HepG2 (cell line): Measurements from ENCODE around the gene SMCHD1. TPM values are rescaled to one million over a fixed set of nuclear protein-coding genes. Genes with fewer than 3 reads are reported as not detected.

Experiments used
- FOXP1 ChIP-seq, 2 experiments: fragments of 450-650 bp in 1 of 2; IDR thresholded peaks; 2 replicates each; pipeline ENCODE4 v1.6.1; 2017 to 2018; ENCODE audit warnings: antibody characterized with exemption in 1 of 2
- HNRNPH1 ChIP-seq: fragments of 200-400 bp; formaldehyde crosslinking; optimal IDR thresholded peaks from 2 replicates; pipeline ENCODE3; 2017; ENCODE audit warnings: mild to moderate bottlenecking, low read depth, low read length
- HNRNPL ChIP-seq: fragments of 200-400 bp; formaldehyde crosslinking; IDR thresholded peaks from 2 replicates; pipeline ENCODE4 v1.6.1; 2017; ENCODE audit warnings: mild to moderate bottlenecking, low read depth, low read length
- JDP2 ChIP-seq: sonication (generic); formaldehyde crosslinking; IDR thresholded peaks from 2 replicates; pipeline ENCODE4 v1.8.1; 2022; ENCODE audit warnings: missing genetic modification reagents, borderline replicate concordance
- KAT2B ChIP-seq: fragments of 150-350 bp; IDR thresholded peaks from 2 replicates; pipeline ENCODE4 v1.6.1; 2014; ENCODE audit warnings: low read depth, low read length, borderline replicate concordance
- MYC ChIP-seq: sonication (generic); formaldehyde crosslinking; IDR thresholded peaks from 2 replicates; pipeline ENCODE4 v1.9.0; 2021; ENCODE audit warnings: missing genetic modification reagents, borderline replicate concordance
- NCOR1 ChIP-seq: fragments of 200-600 bp; sonication (generic); IDR thresholded peaks from 2 replicates; pipeline ENCODE4 v1.7.0; 2017; ENCODE audit warnings: antibody characterized with exemption, low read length, borderline replicate concordance
- RXRB ChIP-seq: IDR thresholded peaks from 2 replicates; pipeline ENCODE4 v1.6.1; 2016; ENCODE audit warnings: borderline replicate concordance, missing genetic modification reagents, missing compliant biosample characterization
- ZNF225 ChIP-seq: sonication (generic); formaldehyde crosslinking; IDR thresholded peaks from 2 replicates; pipeline ENCODE4 v1.4.0; 2020; ENCODE audit warnings: mild to moderate bottlenecking, missing genetic modification reagents
- ZNF232 ChIP-seq: sonication (generic); formaldehyde crosslinking; IDR thresholded peaks from 2 replicates; pipeline ENCODE4 v1.4.0; 2020; ENCODE audit warnings: missing genetic modification reagents, borderline replicate concordance
- ZNF33B ChIP-seq: sonication (generic); formaldehyde crosslinking; IDR thresholded peaks from 2 replicates; pipeline ENCODE4 v1.5.1; 2020; ENCODE audit warnings: mild to moderate bottlenecking, missing genetic modification reagents
- ZNF354B ChIP-seq: sonication (generic); formaldehyde crosslinking; IDR thresholded peaks from 2 replicates; pipeline ENCODE4 v1.8.0; 2022; ENCODE audit warnings: mild to moderate bottlenecking, missing genetic modification reagents
- ZNF501 ChIP-seq: sonication (generic); formaldehyde crosslinking; IDR thresholded peaks from 2 replicates; pipeline ENCODE4 v1.5.1; 2020; ENCODE audit warnings: mild to moderate bottlenecking, moderate library complexity, missing genetic modification reagents
- ZNF703 ChIP-seq: sonication (generic); formaldehyde crosslinking; IDR thresholded peaks from 2 replicates; pipeline ENCODE4 v1.5.1; 2020; ENCODE audit warnings: missing genetic modification reagents, mild to moderate bottlenecking, moderate library complexity, borderline replicate concordance
- polyA plus RNA-seq, 8 experiments: library from polyadenylated mRNA; depleted of rRNA in 3 of 8; stranded (reverse) in 7 of 8; unstranded in 1 of 8; fragments of >200 nt; fragmentation: Illumina TruSeq in 4 of 8; extraction: Trizol in 4 of 8; gene quantifications; 2 replicates each; pipeline versions ENCODE4 v1.2.1 to v1.2.3, GENCODE V29; 2011 to 2016; ENCODE audit warnings: low read depth in 4 of 8, missing spikeins in 1 of 8, mixed read lengths in 1 of 8; ENCODE audit not compliant: insufficient read depth in 1 of 8
- total RNA-seq, 5 experiments: library from RNA; depleted of rRNA; stranded (reverse); fragments of >200 nt; fragmentation: Illumina TruSeq; extraction: Trizol; gene quantifications; 2 replicates each; pipeline ENCODE4 v1.2.3, GENCODE V29; 2016; ENCODE audit warnings: low read depth in 1 of 5
- TF ChIP-seq, protein P1 (sequence below): sonication (generic); formaldehyde crosslinking; IDR thresholded peaks from 2 replicates; pipeline ENCODE4 v1.4.0; 2020; ENCODE audit warnings: missing genetic modification reagents, mild to moderate bottlenecking, borderline replicate concordance
- TF ChIP-seq, protein P2 (sequence below): sonication (generic); formaldehyde crosslinking; IDR thresholded peaks from 2 replicates; pipeline ENCODE4 v1.9.0; 2022; ENCODE audit warnings: low read depth, missing genetic modification reagents
- TF ChIP-seq, protein P3 (sequence below): sonication (generic); formaldehyde crosslinking; IDR thresholded peaks from 2 replicates; pipeline ENCODE4 v1.5.1; 2020; ENCODE audit warnings: missing genetic modification reagents, mild to moderate bottlenecking, borderline replicate concordance
- TF ChIP-seq, protein P4 (sequence below): sonication (generic); formaldehyde crosslinking; IDR thresholded peaks from 2 replicates; pipeline ENCODE4 v1.4.0; 2020; ENCODE audit warnings: mild to moderate bottlenecking, missing genetic modification reagents
- TF ChIP-seq, protein P5 (sequence below): sonication (generic); formaldehyde crosslinking; IDR thresholded peaks from 2 replicates; pipeline ENCODE4 v1.5.0; 2020; ENCODE audit warnings: mild to moderate bottlenecking, missing genetic modification reagents
- TF ChIP-seq, protein P6 (sequence below): sonication (generic); formaldehyde crosslinking; conservative IDR thresholded peaks from 2 replicates; pipeline ENCODE4 v1.8.0; 2022; ENCODE audit warnings: low read depth, missing genetic modification reagents

Gene SMCHD1
- total and polyA plus RNA-seq, 2 of the 13 experiments (the other 11 are each of a cell fraction or from before 2014, with no cell fraction given), result 21.4 to 93.6 TPM

DNA sequence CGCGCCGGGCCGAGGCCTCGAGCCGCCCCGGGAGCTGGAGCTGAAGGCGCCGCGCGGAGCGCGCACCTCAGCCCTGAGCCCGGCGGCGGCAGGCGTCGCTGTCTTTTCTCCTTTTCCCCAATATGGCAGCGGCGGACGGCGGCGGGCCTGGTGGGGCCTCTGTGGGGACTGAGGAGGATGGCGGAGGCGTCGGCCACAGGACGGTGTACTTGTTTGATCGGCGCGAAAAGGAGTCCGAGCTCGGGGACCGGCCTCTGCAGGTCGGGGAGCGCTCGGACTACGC is 369 bp downstream of the SMCHD1 start (continued):
- TF ChIP-seq, protein P1, sequence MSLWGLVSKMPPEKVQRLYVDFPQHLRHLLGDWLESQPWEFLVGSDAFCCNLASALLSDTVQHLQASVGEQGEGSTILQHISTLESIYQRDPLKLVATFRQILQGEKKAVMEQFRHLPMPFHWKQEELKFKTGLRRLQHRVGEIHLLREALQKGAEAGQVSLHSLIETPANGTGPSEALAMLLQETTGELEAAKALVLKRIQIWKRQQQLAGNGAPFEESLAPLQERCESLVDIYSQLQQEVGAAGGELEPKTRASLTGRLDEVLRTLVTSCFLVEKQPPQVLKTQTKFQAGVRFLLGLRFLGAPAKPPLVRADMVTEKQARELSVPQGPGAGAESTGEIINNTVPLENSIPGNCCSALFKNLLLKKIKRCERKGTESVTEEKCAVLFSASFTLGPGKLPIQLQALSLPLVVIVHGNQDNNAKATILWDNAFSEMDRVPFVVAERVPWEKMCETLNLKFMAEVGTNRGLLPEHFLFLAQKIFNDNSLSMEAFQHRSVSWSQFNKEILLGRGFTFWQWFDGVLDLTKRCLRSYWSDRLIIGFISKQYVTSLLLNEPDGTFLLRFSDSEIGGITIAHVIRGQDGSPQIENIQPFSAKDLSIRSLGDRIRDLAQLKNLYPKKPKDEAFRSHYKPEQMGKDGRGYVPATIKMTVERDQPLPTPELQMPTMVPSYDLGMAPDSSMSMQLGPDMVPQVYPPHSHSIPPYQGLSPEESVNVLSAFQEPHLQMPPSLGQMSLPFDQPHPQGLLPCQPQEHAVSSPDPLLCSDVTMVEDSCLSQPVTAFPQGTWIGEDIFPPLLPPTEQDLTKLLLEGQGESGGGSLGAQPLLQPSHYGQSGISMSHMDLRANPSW (CRISPR knock-in tag), result no peak
- TF ChIP-seq FOXP1 (IDR thresholded peaks at IDR 0.05) (no peak), FOXP1 (CRISPR knock-in tag; IDR thresholded peaks at IDR 0.05) (no peak), HNRNPL (no peak), NCOR1 (no peak), ZNF33B (CRISPR knock-in tag) (no peak), ZNF225 (no peak), MYC (CRISPR knock-in tag) (peak; percentile 27; the same call in 1 of the 2 replicates), JDP2 (CRISPR knock-in tag) (no peak; the same call in 1 of the 2 replicates), ZNF354B (CRISPR knock-in tag) (no peak), RXRB (CRISPR knock-in tag) (no peak), ZNF501 (no peak), ZNF232 (CRISPR knock-in tag) (no peak), KAT2B (no peak), HNRNPH1 (no peak), ZNF703 (no peak)
- TF ChIP-seq, protein P2, sequence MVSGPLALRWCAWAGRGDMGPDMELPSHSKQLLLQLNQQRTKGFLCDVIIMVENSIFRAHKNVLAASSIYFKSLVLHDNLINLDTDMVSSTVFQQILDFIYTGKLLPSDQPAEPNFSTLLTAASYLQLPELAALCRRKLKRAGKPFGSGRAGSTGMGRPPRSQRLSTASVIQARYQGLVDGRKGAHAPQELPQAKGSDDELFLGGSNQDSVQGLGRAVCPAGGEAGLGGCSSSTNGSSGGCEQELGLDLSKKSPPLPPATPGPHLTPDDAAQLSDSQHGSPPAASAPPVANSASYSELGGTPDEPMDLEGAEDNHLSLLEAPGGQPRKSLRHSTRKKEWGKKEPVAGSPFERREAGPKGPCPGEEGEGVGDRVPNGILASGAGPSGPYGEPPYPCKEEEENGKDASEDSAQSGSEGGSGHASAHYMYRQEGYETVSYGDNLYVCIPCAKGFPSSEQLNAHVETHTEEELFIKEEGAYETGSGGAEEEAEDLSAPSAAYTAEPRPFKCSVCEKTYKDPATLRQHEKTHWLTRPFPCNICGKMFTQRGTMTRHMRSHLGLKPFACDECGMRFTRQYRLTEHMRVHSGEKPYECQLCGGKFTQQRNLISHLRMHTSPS (CRISPR knock-in tag), result no peak
- TF ChIP-seq, protein P3, sequence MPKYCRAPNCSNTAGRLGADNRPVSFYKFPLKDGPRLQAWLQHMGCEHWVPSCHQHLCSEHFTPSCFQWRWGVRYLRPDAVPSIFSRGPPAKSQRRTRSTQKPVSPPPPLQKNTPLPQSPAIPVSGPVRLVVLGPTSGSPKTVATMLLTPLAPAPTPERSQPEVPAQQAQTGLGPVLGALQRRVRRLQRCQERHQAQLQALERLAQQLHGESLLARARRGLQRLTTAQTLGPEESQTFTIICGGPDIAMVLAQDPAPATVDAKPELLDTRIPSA (CRISPR knock-in tag), result no peak
- TF ChIP-seq, protein P4, sequence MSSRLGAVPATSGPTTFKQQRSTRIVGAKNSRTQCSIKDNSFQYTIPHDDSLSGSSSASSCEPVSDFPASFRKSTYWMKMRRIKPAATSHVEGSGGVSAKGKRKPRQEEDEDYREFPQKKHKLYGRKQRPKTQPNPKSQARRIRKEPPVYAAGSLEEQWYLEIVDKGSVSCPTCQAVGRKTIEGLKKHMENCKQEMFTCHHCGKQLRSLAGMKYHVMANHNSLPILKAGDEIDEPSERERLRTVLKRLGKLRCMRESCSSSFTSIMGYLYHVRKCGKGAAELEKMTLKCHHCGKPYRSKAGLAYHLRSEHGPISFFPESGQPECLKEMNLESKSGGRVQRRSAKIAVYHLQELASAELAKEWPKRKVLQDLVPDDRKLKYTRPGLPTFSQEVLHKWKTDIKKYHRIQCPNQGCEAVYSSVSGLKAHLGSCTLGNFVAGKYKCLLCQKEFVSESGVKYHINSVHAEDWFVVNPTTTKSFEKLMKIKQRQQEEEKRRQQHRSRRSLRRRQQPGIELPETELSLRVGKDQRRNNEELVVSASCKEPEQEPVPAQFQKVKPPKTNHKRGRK (CRISPR knock-in tag), result no peak
- TF ChIP-seq, protein P5, sequence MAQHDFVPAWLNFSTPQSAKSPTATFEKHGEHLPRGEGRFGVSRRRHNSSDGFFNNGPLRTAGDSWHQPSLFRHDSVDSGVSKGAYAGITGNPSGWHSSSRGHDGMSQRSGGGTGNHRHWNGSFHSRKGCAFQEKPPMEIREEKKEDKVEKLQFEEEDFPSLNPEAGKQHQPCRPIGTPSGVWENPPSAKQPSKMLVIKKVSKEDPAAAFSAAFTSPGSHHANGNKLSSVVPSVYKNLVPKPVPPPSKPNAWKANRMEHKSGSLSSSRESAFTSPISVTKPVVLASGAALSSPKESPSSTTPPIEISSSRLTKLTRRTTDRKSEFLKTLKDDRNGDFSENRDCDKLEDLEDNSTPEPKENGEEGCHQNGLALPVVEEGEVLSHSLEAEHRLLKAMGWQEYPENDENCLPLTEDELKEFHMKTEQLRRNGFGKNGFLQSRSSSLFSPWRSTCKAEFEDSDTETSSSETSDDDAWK, result no peak
- TF ChIP-seq, protein P6, sequence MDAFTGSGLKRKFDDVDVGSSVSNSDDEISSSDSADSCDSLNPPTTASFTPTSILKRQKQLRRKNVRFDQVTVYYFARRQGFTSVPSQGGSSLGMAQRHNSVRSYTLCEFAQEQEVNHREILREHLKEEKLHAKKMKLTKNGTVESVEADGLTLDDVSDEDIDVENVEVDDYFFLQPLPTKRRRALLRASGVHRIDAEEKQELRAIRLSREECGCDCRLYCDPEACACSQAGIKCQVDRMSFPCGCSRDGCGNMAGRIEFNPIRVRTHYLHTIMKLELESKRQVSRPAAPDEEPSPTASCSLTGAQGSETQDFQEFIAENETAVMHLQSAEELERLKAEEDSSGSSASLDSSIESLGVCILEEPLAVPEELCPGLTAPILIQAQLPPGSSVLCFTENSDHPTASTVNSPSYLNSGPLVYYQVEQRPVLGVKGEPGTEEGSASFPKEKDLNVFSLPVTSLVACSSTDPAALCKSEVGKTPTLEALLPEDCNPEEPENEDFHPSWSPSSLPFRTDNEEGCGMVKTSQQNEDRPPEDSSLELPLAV (CRISPR knock-in tag), result no peak
